SK-N-MC (cell line): ENCODE results near the gene CCDC71L.

Source experiments
- EZH2 ChIP-seq: fragments of 200-600 bp; sonication (generic); IDR thresholded peaks from one replicate; pipeline ENCODE4 v1.6.1; 2017; ENCODE audit warnings: antibody characterized with exemption
- FOXP2 ChIP-seq: optimal IDR thresholded peaks from 2 replicates; pipeline ENCODE3; 2011; ENCODE audit warnings: mild to moderate bottlenecking, moderate library complexity; ENCODE audit not compliant: insufficient read depth; ENCODE audit errors: extremely low read length, control extremely low read depth
- POLR2AphosphoS5 ChIP-seq: IDR thresholded peaks from 2 replicates; pipeline ENCODE4 v1.6.1; 2012; ENCODE audit warnings: mild to moderate bottlenecking, low read depth, low read length, borderline replicate concordance

- TF ChIP-seq EZH2 (no peak), POLR2AphosphoS5 (no peak), FOXP2 (no peak)
Observed at GRCh38 chr7:106620034-106620433, 40.9 kb downstream of the CCDC71L start.
